Mesangial cell (primary cell): Measurements from ENCODE around the gene DUSP16. TPM values are rescaled to one million over a fixed set of nuclear protein-coding genes. Genes with fewer than 3 reads are reported as not detected.

ENCODE experiments used
- total RNA-seq: library from RNA; depleted of rRNA; stranded (reverse); fragments of >200 nt; gene quantifications from 2 replicates; pipeline ENCODE4 v1.2.3, GENCODE V29; 2015

The DUSP16 gene, protein sequence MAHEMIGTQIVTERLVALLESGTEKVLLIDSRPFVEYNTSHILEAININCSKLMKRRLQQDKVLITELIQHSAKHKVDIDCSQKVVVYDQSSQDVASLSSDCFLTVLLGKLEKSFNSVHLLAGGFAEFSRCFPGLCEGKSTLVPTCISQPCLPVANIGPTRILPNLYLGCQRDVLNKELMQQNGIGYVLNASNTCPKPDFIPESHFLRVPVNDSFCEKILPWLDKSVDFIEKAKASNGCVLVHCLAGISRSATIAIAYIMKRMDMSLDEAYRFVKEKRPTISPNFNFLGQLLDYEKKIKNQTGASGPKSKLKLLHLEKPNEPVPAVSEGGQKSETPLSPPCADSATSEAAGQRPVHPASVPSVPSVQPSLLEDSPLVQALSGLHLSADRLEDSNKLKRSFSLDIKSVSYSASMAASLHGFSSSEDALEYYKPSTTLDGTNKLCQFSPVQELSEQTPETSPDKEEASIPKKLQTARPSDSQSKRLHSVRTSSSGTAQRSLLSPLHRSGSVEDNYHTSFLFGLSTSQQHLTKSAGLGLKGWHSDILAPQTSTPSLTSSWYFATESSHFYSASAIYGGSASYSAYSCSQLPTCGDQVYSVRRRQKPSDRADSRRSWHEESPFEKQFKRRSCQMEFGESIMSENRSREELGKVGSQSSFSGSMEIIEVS
- 9.1 and 18.4 TPM in 2 replicates for total RNA-seq

DNA sequence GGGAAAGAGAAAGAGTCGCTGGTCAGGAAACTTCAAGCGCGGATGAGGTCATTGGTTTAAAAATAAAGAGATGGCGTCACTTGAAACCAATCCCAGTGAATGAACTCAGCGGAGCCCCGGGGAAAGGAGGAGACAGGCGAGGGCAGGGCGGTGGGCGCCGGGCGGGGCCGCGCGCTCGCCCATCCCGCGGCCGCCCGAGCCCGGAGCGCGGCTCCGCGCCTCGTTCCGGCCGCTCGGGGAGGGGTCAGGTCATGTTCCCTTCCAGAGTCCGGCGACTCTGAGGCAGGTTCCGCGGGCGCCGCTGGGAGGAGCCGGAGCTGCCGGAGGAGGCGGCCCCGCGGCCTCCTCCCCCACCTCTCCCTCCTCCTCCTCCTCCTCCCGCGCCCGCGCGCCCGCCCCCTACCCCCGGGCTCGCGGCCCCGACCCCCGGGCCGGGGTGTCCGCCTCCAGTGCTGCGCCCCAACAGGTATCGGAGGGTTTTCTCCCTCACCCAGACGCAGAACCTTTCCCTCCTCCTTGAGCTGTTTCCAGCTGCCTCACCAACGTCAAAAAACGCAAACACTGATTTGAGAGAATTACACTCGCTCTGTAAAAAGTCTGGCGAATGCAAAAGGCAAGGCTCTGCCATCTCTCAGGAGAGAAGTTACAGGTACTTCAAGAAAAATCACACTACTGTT is at the start of gene DUSP16:
DUSP16 (minus strand) TSS at position 279 of the 677 bp plus-strand sequence. CDS start 41,765 bp downstream, outside the sequence.

DNA sequence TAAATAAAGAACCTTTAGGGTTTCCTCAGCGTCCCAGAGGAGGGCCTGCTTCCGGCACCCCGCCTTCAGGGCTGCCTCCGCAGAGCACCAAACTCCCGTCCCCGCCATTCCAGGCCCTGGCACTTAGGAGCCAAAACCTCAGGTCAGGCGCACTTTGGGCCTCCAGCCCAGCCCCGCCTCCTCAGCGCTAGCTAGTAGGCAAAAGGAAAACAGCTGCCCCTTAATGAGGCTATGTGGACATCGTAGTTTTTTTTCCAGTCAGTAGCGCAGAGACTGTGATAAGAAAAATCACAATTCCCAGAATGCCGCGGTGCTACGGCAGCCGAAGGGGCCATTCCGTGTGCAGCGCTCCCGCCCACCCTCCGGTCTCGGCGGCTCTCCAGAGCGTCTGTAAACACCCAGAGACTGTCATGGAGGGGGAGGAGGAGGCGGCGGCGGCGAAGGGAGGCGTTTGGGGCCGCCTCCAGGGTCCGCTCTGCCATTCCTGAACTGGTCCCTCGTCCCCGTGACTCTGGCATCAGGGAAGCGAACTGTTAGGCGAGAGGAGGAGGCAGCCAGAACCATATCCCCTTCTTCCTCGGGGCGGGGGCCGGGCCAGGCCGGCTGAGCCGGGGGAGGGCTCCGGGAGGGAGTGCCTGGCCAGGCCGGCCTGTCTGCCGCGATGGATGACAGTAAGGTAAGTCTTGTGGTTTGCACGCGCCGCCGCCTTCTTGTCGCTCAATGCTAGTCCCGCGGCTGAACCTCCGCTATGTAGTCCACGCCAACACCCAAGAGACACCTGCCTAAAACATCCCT is 49.0 kb upstream of the DUSP16 start, which contains the start of gene CREBL2:
CREBL2 (plus strand) TSS at position 365 of the 795 bp plus-strand sequence; CDS start at position 662, 297 bp downstream.

Other genes starting within 250 kb of the DUSP16 start
- 2.6 and 4.2 TPM in 2 replicates for gene MANSC1, start 212.6 kb downstream of the DUSP16 start, total RNA-seq
- 8.2 and 17.1 TPM in 2 replicates for gene BORCS5, start 205.8 kb downstream of the DUSP16 start, total RNA-seq
- 10.1 and 16.6 TPM in 2 replicates for gene CREBL2, start 49.0 kb upstream of the DUSP16 start, total RNA-seq
- 1.3 TPM in 1 of 2 replicates, not detected in the other for gene GPR19, start 133.3 kb upstream of the DUSP16 start, total RNA-seq
- gene CDKN1B, start 154.5 kb upstream of the DUSP16 start, total RNA-seq = 29.8 and 32.3 TPM in 2 replicates
- 1.9 and 3.6 TPM in 2 replicates for gene APOLD1, start 222.8 kb upstream of the DUSP16 start, total RNA-seq